GM12878 (cell line): ENCODE results near the gene ABHD2. TPM values are rescaled to one million over a fixed set of nuclear protein-coding genes. Genes with fewer than 3 reads are reported as not detected.

Experiments
- ATAC-seq: fragments of 200-7000 bp; cut with Tn5 transposase; 3 replicates; pipeline ENCODE4 v1.9.1; 2020; ENCODE audit warnings: mild to moderate bottlenecking, moderate library complexity
- BruUV-seq: library from RNA; stranded (reverse); fragments of 400-500 nt; replicated peaks from 2 replicates; lab custom pipeline; 2021; lab: Mats Ljungman, UMichigan
- CTCF ChIA-PET: fragments of 300-600 bp; sonication (Branson Sonifier 250); formaldehyde crosslinking; extraction: SDS; loops from one replicate; lab custom pipeline; 2021; ENCODE audit warnings: inconsistent platforms; lab: Yijun Ruan, JAX
- POLR2A ChIA-PET: fragments of 350-600 bp; formaldehyde crosslinking; extraction: SDS; loops from one replicate; lab custom pipeline; 2021; ENCODE audit warnings: inconsistent platforms; lab: Charles Lee
- RAD21 ChIA-PET: fragments of 300-600 bp; sonication (Branson Sonifier 250); formaldehyde crosslinking; loops from one replicate; lab custom pipeline; 2023; ENCODE audit warnings: antibody characterized with exemption; ENCODE audit not compliant: unreplicated experiment; lab: Charles Lee
- SMC1A ChIA-PET: fragments of 300-600 bp; sonication (Branson Sonifier 250); formaldehyde crosslinking; loops from one replicate; lab custom pipeline; 2023; ENCODE audit not compliant: unreplicated experiment, uncharacterized antibody; lab: Charles Lee
- DNase-seq: peaks from one replicate; pipeline ENCODE4 v3.0.0-alpha.2; 2011; ENCODE audit warnings: low read depth, low spot score
- FAIRE-seq: peaks from 3 replicates; lab custom pipeline; 2011; peaks lifted over from hg19 to GRCh38; lab: Jason Lieb, UNC
- H2AFZ ChIP-seq: 2 replicates; pipeline ENCODE4 v1.6.0; 2011; ENCODE audit warnings: low read depth, low read length, control low read depth; ENCODE audit not compliant: control insufficient read depth
- H3K27ac ChIP-seq: 2 replicates; pipeline ENCODE4 v1.5.1; 2011; ENCODE audit warnings: control low read depth; ENCODE audit not compliant: control insufficient read depth, insufficient read depth
- H3K27me3 ChIP-seq, 2 experiments: replicated peaks in 1 of 2; 2 replicates each; pipeline versions ENCODE4 v1.6.0 to v1.6.1; 2011; ENCODE audit warnings: low read length in 1 of 2; ENCODE audit not compliant: control insufficient read depth in 2 of 2, insufficient read depth in 2 of 2
- H3K36me3 ChIP-seq, 2 experiments: 2 replicates each; pipeline ENCODE4 v1.5.1; 2011; ENCODE audit warnings: low read length in 1 of 2; ENCODE audit not compliant: control insufficient read depth in 2 of 2, insufficient read depth in 2 of 2
- H3K4me1 ChIP-seq: 2 replicates; pipeline ENCODE4 v1.6.1; 2011; ENCODE audit warnings: mild to moderate bottlenecking, low read length, moderate library complexity, mixed read lengths; ENCODE audit not compliant: control insufficient read depth, insufficient read depth
- H3K4me2 ChIP-seq: 2 replicates; pipeline ENCODE4 v1.6.0; 2011; ENCODE audit warnings: control low read depth; ENCODE audit not compliant: control insufficient read depth, insufficient read depth
- H3K4me3 ChIP-seq: fragments of 200-600 bp; sonication (generic); 2 replicates; pipeline ENCODE4 v1.5.1; 2016
- H3K79me2 ChIP-seq: 2 replicates; pipeline ENCODE4 v1.6.0; 2011; ENCODE audit warnings: low read length; ENCODE audit not compliant: control insufficient read depth, insufficient read depth
- H3K9ac ChIP-seq: 2 replicates; pipeline ENCODE4 v1.8.0; 2011; ENCODE audit warnings: low read length, control low read depth, mixed read lengths; ENCODE audit not compliant: control insufficient read depth, insufficient read depth
- H3K9me3 ChIP-seq: replicated peaks from 3 replicates; pipeline ENCODE4 v1.5.1; 2011; ENCODE audit warnings: mild to moderate bottlenecking, low read length; ENCODE audit not compliant: control insufficient read depth, insufficient read depth
- H4K20me1 ChIP-seq: 2 replicates; pipeline ENCODE4 v1.6.0; 2011; ENCODE audit not compliant: control insufficient read depth, insufficient read depth
- ATF3 ChIP-seq: IDR thresholded peaks from 2 replicates; pipeline ENCODE4 v1.6.1; 2011; ENCODE audit warnings: low read depth, mild to moderate bottlenecking, low read length, moderate library complexity, borderline replicate concordance; ENCODE audit errors: extremely low read depth
- BHLHE40 ChIP-seq, 2 experiments: fragments of 450-650 bp in 1 of 2; IDR thresholded peaks; 2 replicates each; pipeline ENCODE4 v1.6.1; 2011 to 2017; ENCODE audit warnings: low read depth in 2 of 2, borderline replicate concordance in 1 of 2, improper control_type of control experiment in 1 of 2, low read length in 1 of 2, mild to moderate bottlenecking in 1 of 2
- CUX1 ChIP-seq: IDR thresholded peaks from 2 replicates; pipeline ENCODE4 v1.6.1; 2012; ENCODE audit warnings: improper control_type of control experiment, low read depth, low read length; ENCODE audit not compliant: insufficient replicate concordance
- ETV6 ChIP-seq, 2 experiments: fragments of 450-650 bp in 1 of 2; IDR thresholded peaks in 1 of 2; conservative IDR thresholded peaks in 1 of 2; 2 replicates each; pipeline ENCODE4 v1.6.1; 2014; ENCODE audit warnings: antibody characterized with exemption in 1 of 2, borderline replicate concordance in 1 of 2, low read depth in 1 of 2, mild to moderate bottlenecking in 1 of 2, moderate library complexity in 1 of 2
- KAT2A ChIP-seq: conservative IDR thresholded peaks from 2 replicates; pipeline ENCODE4 v1.6.1; 2011; ENCODE audit warnings: low read depth, low read length; ENCODE audit not compliant: control insufficient read depth
- NFYA ChIP-seq: IDR thresholded peaks from 2 replicates; pipeline ENCODE4 v1.6.1; 2011; ENCODE audit warnings: low read depth, mild to moderate bottlenecking, low read length, improper control_type of control experiment, borderline replicate concordance
- RAD51 ChIP-seq: fragments of 450-650 bp; IDR thresholded peaks from 2 replicates; pipeline ENCODE4 v1.6.1; 2016; ENCODE audit warnings: moderate library complexity, mild to moderate bottlenecking, inconsistent platforms
- RCOR1 ChIP-seq: conservative IDR thresholded peaks from 2 replicates; pipeline ENCODE4 v1.6.1; 2012; ENCODE audit warnings: low read depth, low read length, improper control_type of control experiment
- SREBF2 ChIP-seq: IDR thresholded peaks from 2 replicates; pipeline ENCODE4 v1.6.1; 2012; ENCODE audit warnings: mild to moderate bottlenecking, low read length
- USF2 ChIP-seq: IDR thresholded peaks from 2 replicates; pipeline ENCODE4 v1.6.1; 2011; ENCODE audit warnings: low read depth, low read length, improper control_type of control experiment, borderline replicate concordance
- ZBTB11 ChIP-seq: fragments of 450-650 bp; formaldehyde crosslinking; IDR thresholded peaks from 2 replicates; pipeline ENCODE4 v1.5.0; 2022; ENCODE audit warnings: mild to moderate bottlenecking, missing genetic modification characterization
- WGBS: methylation state at CpG from one replicate; pipeline ENCODE4 v1.1.6; 2016; ENCODE audit warnings: low lambda C conversion rate; ENCODE audit not compliant: insufficient replicate concordance, insufficient coverage; ENCODE audit errors: missing lambda C conversion rate; 5-methylcytosine and 5-hydroxymethylcytosine counted together
- in situ Hi-C: fragments of 300-500 bp; cut with MboI; formaldehyde crosslinking; loops from 9 replicates; pipeline ENCODE4 v1.14.3; 2018; ENCODE audit warnings: mixed read lengths
- intact Hi-C: fragments of 100-400 bp; cut with micrococcal nuclease; formaldehyde crosslinking; loops from one replicate; pipeline ENCODE4 v1.14.2; 2022; ENCODE audit not compliant: unreplicated experiment
- polyA plus RNA-seq, 11 experiments: library from polyadenylated mRNA; depleted of rRNA in 4 of 11; unstranded in 6 of 11; stranded (reverse) in 5 of 11; fragments of >200 nt; fragmentation: Nextera tagmentation in 4 of 11; fragmentation: Illumina TruSeq in 1 of 11; extraction: Ambion mirVana in 4 of 11; extraction: Trizol in 1 of 11; gene quantifications; 1 replicate in 1 of 11; 2 replicates in 10 of 11; pipeline versions ENCODE4 v1.2.1 to v1.2.3, GENCODE V29; 2011 to 2016; ENCODE audit warnings: inconsistent platforms in 2 of 11, missing spikeins in 2 of 11, low read depth in 1 of 11
- total RNA-seq, 4 experiments: library from RNA; depleted of rRNA in 3 of 4; stranded (reverse); fragments of >200 nt in 3 of 4; fragmentation: Illumina TruSeq in 1 of 4; extraction: Trizol in 1 of 4; gene quantifications; 2 replicates each; pipeline versions ENCODE4 v1.2.1 to v1.2.3, GENCODE V29; 2013 to 2021

Gene ABHD2
- total and polyA plus RNA-seq, 10 of the 15 experiments (the other 5 are each of a cell fraction or from before 2014, with no cell fraction given), result 1.2 to 33.6 (median 20.4) TPM

- ChIA-PET RAD21 (no interaction called here), SMC1A (no interaction called here), CTCF (interaction anchor here (2.0 kb wide), 1 partner anchor 41 kb away, joined by 5 read pairs; no protein-coding TSS in a partner anchor), POLR2A (no interaction called here)
- no peak for FAIRE-seq
- no peak for DNase-seq
- intact Hi-C loops (no loop called here), in situ Hi-C loops (no loop called here)
- H2AFZ ChIP-seq, result no peak overlapping the region
- no peak overlapping the region for H3K4me3 ChIP-seq
- H3K9me3 ChIP-seq, result no peaks in the 10 kb centered on the region
- H3K9ac ChIP-seq, result no peak overlapping the region
- no peak overlapping the region for H3K4me2 ChIP-seq
- no TSS peak for BruUV-seq
- H3K27ac ChIP-seq, result no peak overlapping the region
- no peaks in the 10 kb centered on the region for H4K20me1 ChIP-seq
- H3K79me2 ChIP-seq, result no peaks in the 10 kb centered on the region
- ATAC-seq, result no peak
- H3K36me3 ChIP-seq, result peaks cover 3 to 4% of the 10 kb centered on the region in 2 experiments; a peak in 3 of 4 replicates
- no peaks in the 10 kb centered on the region for H3K4me1 ChIP-seq
- 95% methylated on average over 11 of the region's 11 CpGs for WGBS
- H3K27me3 ChIP-seq, result no peaks in the 10 kb centered on the region
- TF ChIP-seq RAD51 (no peak), ETV6 (conservative IDR thresholded peaks at IDR 0.05 in 1 of 2, IDR thresholded peaks at IDR 0.05 in 1 of 2; ENCODE audit: borderline replicate concordance in 1 of 2, low read depth in 1 of 2) (no peak), CUX1 (no peak), KAT2A (no peak), BHLHE40 (IDR thresholded peaks at IDR 0.05; ENCODE audit: borderline replicate concordance in 1 of 2, low read depth in 2 of 2, low read length in 1 of 2) (no peak), NFYA (no peak), RCOR1 (no peak), ATF3 (no peak), ZBTB11 (CRISPR knock-in tag) (no peak), SREBF2 (no peak), USF2 (no peak)
Measured at GRCh38 chr15:89136818-89137772, 48.8 kb downstream of the ABHD2 start.
